Measurements from ENCODE around the gene PLAGL1.
A peak's percentile ranks its signal among the peaks of the same experiment; 100 is the strongest.

The PLAGL1 gene

DNA sequence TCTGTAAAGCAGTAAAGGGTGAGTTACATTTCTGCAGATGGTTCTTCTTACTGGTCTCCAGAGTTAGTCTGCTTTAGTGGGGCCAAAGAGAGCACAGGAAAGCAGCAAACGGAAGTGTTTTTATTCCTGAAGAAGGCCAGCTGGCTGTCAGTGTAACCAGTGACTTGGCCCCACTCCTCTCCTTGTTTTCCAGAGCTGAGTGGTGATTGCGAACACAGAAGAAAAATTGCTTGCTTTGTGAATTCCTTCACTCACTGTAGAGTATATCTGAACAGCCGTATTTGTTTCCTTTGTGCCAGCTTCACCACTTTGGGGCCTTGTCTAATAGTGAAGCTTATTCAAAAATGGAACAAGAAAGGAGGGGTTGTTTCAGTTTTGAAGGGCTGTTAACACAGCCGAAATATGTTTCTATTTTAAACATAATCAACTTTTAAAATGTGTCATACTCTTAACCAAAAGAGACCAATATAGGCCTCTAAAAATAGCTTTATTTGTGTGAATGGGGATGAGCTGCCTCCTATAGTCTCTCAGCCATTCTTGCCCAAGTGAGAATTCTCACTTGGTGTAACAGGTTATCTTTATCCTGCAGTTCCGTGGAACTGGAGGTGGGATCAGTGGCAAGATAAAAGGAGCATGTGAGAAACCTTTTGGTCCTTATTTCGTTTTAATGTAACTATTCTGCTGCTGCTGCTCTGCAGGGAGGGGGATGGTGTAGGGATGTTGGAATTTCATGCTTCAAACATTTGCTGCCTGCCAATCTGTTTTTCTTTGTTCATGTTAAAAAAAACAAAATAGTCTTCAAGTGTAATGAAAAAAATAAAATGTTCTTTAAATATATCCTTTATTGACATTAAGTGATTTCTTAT lies 105.9 kb downstream of the PLAGL1 start:
- intact Hi-C loops (cut with DNase I), result no loop called here
- peak in 1 of 42 donors; percentile 13 for DNase-seq

DNA sequence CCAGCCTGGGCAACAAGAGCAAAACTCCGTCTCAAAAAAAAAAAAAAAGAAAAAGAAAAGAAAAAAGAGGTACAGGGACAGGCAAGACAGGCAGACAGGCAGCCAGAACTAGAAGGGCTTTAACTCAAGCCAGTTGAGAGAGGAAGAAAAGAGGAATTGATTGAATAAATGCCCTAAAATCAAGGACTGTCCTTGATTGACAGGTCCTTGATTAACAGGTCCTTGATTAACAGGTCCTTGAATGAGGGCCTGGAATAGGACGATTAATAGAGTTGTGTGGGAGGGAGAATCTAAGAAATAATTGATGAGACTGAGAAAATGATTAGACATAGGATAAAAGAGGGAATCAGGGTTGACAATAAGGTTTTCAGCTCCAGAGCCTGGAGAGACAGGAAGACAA lies 107.7 kb downstream of the PLAGL1 start:
- no peak for DNase-seq
- intact Hi-C loops (cut with DNase I), result no loop called here

DNA sequence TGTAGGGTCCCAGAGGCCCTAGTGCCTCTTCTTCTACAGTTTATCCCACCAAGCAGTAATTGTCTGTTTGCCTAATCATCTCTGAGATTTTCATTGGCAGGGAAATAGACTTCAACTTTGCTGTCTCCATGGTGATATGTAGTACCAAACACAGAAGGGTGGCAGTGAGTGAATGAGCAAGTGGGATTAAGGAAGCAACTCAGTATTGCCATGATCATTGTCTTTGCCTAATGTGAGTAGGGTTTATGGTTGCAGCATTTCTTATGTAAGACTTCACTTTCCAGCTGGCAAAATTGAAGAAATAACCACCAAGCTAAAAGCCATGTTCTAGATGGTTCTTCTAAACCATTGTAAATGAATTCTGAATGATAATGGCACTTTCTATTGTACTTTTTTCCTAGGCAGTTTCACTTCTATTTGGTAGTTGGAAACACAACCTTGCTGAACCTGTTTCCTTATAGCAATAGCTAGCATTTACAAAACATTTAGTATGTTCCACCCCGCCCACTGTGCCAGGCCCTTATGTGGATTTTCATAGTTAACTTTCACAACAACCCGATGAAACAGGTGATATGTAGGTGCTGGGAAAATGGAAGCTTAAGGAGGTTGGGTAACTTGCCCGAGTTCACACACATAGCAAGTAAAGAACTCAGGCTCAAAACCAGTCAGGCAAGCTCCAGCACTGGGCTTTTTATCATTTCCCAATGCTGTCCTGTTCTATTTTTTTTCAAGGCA lies 111.8 kb downstream of the PLAGL1 start:
- intact Hi-C loops (cut with DNase I), result no loop called here
- no peak for DNase-seq

DNA sequence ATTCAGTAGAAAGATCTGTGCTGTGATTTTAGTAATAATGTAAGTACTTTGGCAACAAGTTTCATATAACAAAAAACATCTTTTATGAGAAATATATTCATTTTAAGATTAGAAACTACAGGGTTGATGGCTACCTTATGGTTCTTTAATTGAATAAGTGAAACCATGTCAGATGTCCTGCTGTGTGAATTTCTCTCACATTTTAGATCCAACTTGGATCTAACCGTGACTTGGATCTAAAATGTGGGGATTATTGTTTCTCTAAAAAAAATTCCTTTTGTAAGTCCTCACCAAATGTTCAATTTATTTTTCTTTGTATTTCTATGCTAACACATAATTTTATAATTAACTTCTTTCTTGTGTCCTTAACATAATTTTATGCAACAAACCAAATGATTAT lies 113.4 kb downstream of the PLAGL1 start:
- intact Hi-C loops (cut with DNase I), result no loop called here
- no peak for DNase-seq
